Globus pallidus (tissue), 1 donor: ENCODE results near the gene GRAMD1B.
A peak's percentile ranks its signal among the peaks of the same experiment; 100 is the strongest.
"Not testable (repeated sequence)": the region's sequence is repeated elsewhere in the genome, so short reads cannot be mapped to it uniquely, and the experiment has no call there.

Experiments used
- DNase-seq: peaks from one replicate; pipeline ENCODE4 v3.0.0-alpha.2; 2015; ENCODE audit warnings: low spot score

Gene GRAMD1B

DNA sequence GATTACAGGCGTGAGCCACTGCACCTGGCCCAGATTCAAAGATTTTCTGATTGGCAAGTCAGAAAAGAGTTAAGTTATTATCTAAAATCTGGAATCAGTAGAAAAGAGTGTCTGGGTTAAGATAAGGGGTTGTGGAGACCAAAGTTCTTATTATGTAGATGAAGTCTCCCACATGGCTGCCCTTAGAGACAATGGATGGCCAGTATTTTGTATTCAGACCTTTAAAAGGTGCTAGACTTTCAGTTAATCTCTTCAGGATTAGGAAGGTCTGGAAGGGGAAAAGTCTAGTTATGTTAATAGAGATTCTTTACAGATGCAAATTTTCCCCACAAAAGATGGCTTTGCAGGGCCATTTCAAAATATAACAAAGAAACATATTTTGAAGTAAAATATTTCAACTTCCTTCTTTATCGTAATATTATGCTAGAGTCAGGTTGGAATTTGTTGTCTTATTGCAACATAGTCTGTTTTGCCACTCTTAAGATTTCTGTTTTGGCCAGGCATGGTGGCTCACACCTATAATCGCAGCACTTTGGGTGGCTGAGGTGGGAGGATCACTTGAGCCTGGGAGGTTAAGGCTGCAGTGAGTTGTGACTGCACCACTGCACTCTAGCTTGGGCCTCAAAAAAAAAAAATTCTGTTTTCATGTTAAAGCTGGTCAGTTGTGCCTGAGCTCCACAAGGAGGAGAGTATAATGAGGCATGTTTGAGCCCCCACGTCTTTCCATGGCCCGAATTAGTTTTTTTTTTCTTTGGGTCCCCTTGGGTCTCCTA is 14.0 kb downstream of the GRAMD1B start:
- no peak for DNase-seq

- no peak for DNase-seq
Observed at GRCh38 chr11:123448823-123449222, 18.8 kb downstream of the GRAMD1B start.

- DNase-seq, result no peak
Observed at GRCh38 chr11:123449436-123449835, 19.4 kb downstream of the GRAMD1B start.

DNA sequence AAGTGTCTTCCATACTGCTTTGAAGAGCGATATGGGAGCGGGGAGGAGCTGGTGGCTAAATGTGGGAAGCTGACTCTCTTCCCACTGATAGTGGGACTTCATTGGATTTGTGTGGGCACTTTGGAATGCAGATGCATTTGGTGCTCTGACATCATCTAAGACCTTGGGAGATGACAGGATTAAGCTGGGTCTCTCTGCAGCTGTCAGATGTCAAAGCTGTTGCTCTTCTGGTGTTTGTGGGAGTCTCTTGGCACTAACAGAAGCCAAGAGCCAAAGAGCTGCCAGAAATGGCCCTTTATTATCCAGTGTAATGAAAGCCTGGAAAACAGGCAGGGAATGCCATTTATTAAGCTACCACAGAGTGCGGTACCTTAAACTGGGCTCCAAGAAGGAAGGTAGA is 20.6 kb downstream of the GRAMD1B start:
- DNase-seq, result no peak

DNA sequence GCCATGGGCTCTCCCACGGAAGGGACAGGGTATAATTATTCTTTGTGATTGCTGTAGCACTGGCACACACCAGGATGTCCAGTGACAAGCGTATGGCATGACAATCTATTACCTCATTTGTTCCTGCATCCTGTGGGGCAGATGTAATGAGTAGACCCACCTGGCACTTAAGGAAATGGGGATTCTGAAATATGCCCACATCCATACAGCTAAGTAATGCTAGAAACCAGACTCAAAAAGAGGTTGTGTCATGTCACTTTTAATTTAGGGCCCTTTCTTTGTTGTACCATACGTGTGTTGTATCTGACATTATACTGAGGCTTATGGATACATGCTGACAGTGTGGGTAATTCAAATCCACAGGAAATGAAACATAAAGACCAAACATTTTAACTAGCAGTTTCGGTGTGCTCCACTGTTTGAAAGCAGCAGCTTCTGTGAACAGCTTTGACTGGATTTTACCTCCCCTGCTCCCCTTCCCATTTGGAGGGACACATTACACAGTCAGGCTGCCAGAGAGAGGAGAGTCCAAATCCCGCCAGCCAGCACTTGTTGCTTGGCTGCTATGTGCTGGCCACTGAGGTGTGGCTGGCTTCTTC is 21.2 kb downstream of the GRAMD1B start:
- DNase-seq, result no peak

DNA sequence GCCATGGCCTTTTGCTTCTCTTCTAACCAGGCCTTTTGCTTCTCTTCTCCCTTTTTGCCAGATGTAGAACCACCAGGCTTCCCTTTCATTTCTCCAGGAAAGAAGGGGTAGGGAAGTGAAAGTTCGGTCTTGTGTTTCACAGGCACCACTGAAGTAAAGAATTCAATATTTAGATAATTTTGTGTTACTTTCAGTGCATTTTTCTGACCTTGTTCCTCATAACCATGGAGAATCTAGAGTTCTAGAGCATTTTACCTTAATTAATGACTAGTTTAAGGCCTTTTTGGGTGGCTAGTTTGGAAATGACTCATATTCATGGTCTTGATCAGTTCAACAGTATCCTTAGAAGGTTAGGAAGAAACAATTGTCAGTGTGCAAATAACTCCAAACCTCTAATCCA is 22.7 kb downstream of the GRAMD1B start:
- peak; percentile 40 for DNase-seq

- no peak for DNase-seq
Observed at GRCh38 chr11:123454060-123454651, 24.1 kb downstream of the GRAMD1B start.

DNA sequence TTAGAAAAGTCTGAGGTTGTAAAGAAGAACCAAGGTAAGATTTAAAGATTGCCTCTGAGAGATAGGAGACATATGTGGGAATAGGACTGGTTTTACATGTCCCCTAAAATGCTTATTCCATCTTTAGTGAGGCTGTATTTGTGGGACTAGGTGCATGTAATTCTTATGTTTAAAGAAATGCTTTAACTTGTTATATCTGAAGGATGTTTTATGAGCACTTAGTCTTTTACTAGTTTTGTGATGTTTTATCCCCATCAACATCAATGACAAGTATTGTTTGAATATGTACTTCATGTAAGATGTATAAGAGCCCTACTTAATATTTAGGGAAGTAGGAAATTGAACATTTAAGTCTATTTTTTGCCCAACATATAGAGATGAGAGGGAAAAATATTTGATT is 24.7 kb downstream of the GRAMD1B start:
- DNase-seq, result no peak

GRCh38 chr11:123456448-123456847 is 26.4 kb downstream of the GRAMD1B start:
- DNase-seq, result not testable (repeated sequence)

GRCh38 chr11:123457187-123457770 is 27.2 kb downstream of the GRAMD1B start:
- DNase-seq, result peak; percentile 59

DNA sequence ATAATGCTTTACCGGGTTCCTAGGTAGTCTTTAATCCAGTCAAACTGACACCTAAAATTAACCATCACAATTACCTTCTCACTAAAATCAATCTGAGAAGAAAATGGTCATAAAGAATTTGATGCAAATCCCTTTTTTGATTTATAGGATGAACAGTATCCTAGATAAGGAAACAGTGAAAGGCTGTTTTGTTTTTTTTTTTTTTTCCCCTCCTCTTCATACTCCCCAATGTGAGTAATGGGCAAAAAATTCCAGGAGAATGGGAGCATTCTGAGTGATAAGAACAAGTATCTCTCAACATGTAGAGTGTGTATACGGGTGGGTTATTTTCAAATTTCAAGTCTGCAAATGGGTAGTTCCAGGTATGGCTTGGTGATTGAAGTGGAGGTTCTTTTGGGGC is 28.4 kb downstream of the GRAMD1B start:
- DNase-seq, result no peak

DNA sequence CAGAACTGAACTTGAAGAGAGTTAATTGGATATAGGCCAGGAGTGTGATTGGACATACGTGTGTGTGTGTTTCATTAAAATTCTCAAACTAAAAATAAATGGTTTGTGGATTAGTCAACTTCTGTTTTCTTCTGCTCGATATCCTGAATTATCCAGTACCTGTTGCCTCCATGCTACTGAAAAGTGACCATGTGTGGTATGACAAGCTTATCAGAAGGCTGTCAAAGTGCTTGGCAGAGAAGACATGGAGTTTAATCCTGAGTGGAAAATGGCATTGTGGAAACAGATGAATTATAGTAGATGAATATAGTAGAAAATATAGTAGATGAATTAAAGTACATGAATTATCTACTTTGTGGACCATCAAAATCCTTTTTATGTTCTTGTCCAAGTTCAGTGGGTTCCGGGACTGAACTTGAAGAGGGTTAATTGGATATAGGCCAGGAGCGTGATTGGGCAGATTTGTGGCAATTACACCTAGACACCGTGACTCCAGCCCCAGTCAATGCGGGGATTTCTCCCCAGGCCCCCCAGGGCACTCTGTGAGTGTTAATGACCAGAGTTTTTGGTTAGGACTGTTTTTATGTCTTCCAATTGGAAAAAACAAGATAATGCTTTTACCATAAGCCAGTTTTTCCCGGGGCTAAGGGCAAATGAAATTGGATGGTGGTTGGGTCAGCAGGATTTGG is 30.1 kb downstream of the GRAMD1B start:
- DNase-seq, result no peak

- DNase-seq, result peak; percentile 22
Observed at GRCh38 chr11:123461164-123461563, 31.1 kb downstream of the GRAMD1B start.

DNA sequence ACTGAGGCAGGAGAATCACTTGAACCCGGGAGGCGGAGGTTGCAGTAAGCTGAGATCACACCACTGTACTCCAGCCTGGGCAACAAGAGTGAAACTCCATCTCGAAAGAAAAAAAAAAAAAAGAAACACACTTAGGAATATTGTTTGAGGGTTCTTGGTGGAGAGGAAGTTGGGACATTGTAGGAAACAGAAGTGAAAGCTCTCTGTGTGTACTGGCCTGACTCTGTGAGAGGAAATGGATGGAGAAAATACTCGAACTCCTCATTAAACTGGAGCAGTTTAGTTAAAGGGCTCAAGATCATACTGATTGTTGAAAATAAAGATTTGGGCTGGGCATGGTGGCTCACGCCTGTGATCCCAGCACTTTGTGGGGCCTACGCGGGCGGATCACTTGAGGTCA is 35.6 kb downstream of the GRAMD1B start:
- DNase-seq, result peak; percentile 31

DNA sequence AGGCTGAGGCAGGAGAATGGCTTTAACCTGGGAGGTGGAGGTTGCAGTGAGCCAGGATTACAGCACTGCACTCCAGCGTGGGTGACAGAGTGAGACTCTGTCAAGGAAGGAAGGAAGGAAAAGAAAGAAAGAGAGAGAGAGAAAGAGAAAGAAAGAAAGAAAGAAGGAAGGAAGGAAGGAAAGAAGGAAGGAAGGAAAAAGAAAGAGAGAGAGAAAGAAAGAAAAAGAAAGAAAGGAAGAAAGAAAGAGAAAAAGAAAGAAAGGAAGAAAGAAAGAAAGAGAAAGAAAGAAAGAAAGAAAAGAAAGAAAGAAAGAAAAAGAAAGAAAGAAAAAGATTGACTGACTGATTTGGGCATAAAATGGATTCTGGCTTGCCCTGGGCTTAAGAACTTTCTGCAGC is 36.1 kb downstream of the GRAMD1B start:
- DNase-seq, result not testable (repeated sequence)

DNA sequence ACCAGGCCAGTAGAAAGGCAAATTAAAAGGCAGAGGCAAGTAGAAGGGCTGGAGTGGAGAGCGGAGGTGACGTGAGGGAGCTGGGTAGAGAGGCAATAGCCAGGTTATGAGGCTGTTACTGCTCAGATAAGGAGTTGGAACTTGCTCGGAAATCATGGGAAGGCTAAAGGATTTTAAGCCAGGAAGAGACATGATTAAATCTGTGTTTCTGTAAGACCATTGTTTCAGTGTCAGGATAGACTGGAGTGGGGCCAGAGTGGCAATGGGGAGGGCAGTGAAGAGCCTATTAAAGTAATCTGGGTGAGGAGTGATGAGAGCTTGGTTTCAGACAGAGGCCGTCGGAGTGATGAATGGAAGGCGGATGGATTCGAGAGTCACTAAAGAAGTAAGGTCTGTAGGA is 39.0 kb downstream of the GRAMD1B start:
- peak; percentile 48 for DNase-seq

DNA sequence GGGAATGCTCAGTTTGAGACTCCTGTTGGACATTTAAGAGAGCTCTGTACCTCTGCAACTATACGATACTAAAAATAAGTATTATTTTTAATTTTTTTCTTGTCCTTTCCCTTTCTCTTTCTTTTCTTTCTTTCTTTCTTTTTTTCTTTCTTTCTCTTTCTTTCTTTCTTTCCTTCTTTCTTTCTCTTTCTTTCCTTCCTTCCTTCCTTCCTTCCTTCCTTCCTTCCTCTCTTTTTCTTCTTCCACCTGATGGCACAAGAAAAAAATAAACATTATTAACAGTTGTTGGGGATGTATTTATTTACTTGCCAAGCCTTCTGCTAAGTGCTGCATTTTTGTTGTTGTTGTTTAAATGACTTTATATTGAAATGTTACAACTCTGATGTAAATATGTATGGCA is 39.5 kb downstream of the GRAMD1B start:
- DNase-seq, result no peak

DNA sequence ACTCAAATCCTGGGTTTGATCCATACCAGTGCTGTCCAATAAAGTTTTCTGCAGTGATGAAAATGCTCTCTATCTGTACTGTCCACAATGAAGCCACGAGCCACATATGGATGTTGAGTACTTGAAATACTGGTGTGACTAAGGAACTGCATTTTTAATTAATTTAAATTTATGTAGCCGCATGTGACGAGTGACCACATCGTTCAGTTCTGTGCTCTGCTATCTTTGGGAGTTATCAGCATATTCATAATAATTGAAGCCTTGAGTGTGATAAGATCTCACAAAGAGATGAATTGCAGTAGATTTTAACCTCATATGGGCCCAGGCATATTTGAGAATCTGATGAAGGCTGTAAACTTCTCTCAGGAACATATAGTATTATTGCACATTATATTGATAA is 40.8 kb downstream of the GRAMD1B start:
- no peak for DNase-seq

DNA sequence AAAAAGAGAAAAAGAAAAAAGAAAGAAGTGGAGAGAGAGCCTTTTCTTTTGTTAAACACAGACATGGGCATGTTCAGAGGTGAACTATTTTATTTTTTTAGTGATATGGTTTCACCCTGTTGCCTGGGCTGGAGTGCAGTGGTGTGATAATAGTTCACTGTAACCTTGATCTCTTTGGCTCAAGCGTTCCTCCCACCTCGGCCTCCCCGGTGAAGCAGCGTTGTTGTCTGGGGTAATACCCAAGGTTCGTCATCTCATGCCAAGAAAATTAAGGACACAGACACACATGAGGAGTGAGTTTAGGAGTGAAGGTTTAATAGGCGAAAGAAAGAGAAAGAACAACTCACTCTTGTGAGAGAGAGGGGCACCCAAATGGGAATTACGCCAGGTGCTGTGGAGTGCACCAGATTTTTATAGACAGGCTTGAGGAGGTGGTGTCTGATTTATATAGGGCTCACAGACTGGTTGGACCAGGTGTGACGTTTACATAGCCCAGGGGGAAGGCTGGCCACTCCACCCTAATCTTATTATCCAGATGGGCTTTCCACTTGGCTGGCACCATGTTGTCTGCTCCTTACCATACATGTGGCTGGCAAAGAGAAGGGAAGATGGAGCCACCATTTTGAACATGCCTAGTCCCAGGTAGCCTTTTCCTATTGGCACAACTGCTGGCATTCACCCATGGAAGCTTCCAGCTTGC is 42.3 kb downstream of the GRAMD1B start:
- no peak for DNase-seq

- no peak for DNase-seq
Observed at GRCh38 chr11:123473941-123474677, 44.0 kb downstream of the GRAMD1B start.

GRCh38 chr11:123474994-123475393 is 44.9 kb downstream of the GRAMD1B start:
- DNase-seq, result no peak
